SK-N-SH (cell line): Measurements from ENCODE around the gene ERVFRD-1.
A peak's percentile ranks its signal among the peaks of the same experiment; 100 is the strongest.

ENCODE experiments used
- GABPA ChIP-seq: IDR thresholded peaks from 2 replicates; pipeline ENCODE4 v1.4.0; 2012; ENCODE audit warnings: low read depth, mild to moderate bottlenecking
- TF ChIP-seq, protein P1 (sequence below): fragments of 200-600 bp; sonication (generic); IDR thresholded peaks from 2 replicates; pipeline ENCODE4 v1.6.1; 2017; ENCODE audit warnings: antibody characterized with exemption, mild to moderate bottlenecking, moderate library complexity

DNA sequence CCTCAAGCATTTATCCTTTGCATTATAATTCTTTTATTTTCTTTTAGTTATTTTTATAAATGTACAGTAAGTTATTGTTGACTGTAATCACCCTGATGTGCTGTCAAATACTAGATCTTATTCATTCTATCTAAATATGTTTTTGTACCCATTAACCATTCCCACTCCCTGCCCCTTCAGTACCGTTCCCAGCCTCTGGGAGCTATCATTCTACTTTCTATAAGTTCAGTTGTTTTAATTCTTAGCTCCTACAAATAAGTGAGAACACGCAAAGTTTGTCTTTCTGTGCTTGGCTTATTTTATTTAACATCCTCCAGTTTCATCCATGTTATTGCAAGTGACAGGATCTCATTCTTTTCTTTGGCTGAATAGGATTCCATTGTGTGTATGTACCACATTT is 12.5 kb upstream of the ERVFRD-1 start:
- TF ChIP-seq, protein P1, sequence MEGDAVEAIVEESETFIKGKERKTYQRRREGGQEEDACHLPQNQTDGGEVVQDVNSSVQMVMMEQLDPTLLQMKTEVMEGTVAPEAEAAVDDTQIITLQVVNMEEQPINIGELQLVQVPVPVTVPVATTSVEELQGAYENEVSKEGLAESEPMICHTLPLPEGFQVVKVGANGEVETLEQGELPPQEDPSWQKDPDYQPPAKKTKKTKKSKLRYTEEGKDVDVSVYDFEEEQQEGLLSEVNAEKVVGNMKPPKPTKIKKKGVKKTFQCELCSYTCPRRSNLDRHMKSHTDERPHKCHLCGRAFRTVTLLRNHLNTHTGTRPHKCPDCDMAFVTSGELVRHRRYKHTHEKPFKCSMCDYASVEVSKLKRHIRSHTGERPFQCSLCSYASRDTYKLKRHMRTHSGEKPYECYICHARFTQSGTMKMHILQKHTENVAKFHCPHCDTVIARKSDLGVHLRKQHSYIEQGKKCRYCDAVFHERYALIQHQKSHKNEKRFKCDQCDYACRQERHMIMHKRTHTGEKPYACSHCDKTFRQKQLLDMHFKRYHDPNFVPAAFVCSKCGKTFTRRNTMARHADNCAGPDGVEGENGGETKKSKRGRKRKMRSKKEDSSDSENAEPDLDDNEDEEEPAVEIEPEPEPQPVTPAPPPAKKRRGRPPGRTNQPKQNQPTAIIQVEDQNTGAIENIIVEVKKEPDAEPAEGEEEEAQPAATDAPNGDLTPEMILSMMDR, result peak; percentile 29; the same call in 1 of the 2 replicates
- no peak for TF ChIP-seq GABPA
